GM18519 (cell line): ENCODE measurements around the gene RPS3.

Experiments
- ATAC-seq: cut with Tn5 transposase; IDR thresholded peaks from one replicate; pipeline ENCODE4 v1.9.1; 2021; ENCODE audit warnings: mild to moderate bottlenecking, moderate library complexity; ENCODE audit not compliant: unreplicated experiment, low FRiP score

RPS3 gene

DNA sequence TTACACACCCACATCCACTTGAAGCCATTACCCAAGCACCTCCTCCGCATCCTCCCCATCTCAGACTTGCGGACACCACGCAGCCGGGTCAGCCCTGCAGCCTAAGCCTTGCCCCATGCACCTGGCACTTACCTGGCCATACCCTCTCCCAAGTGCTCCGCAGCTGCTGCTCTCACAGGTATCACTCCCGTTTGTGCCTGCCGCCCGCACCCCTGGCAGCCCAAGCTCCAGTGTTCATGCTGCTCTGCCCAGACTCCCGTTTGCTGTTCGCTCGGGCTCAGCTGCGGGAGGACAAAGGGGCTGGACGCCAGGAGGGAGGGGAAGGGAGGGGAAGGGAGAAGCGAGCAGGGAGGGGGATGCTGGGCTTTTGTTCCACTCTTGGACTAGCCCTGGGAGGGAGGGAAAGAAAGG is 33.6 kb downstream of the RPS3 start, which contains the start of gene KLHL35:
Gene KLHL35 (minus strand): TSS at position 293 of the 411 bp plus-strand sequence. CDS start 2,574 bp downstream, outside the sequence.
- ATAC-seq = no peak

GRCh38 chr11:75433443-75433842 is 34.1 kb downstream of the RPS3 start:
- ATAC-seq = no peak

GRCh38 chr11:75434051-75434450 is 34.7 kb downstream of the RPS3 start:
- ATAC-seq = no peak

DNA sequence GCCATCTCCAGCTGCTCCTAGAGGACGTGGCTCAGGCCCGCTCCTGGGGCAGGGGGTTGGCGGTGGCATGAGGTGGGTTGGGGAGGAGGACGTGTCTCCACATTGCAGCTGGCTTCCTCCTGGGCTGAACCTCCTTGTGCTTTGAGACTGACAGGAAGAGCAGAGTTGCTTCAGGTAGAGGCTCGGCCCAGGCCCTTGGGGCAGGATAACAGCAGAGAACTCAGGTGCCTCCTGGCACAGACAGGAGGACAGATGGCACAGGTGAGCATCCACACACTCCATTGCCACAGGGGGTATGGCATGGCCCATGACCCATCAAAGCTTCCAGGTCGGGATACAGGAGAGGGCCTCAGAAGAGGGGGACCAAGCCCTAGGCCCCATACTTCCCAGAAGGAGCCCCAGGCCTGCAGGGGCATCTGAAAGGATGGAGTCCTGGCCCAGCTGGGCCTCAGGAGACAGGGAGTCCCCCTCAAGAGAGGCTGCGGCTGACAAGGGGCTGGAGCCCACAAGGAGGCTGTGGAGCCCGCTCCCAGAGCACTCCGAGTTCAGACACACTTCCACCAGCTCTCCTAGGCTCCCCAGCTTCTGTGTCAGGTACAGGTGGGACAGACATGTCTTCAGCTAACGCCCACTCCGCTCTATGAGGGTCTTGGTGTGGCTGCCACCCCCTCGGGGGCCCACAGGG is 35.7 kb downstream of the RPS3 start:
- ATAC-seq = no peak

DNA sequence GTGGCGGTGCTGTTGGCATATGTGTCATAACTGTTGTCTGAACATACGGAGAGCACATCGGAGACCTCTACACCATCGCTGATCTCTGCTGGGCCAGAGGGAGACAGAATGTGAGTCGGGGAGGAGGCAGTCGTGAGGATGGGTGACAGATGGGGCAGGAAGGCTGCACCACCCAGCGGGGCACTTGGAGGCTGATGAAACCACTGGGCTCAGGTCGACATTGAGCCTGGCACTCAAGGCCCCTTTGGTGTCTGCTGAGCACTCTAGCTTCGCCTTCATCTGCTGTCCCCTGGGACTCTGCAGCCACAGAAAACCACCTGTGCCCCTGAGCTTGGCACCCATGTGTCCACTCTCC is 36.2 kb downstream of the RPS3 start:
- ATAC-seq = no peak

GRCh38 chr11:75436806-75437205 is 37.5 kb downstream of the RPS3 start:
- ATAC-seq = no peak

GRCh38 chr11:75437966-75438659 is 38.8 kb downstream of the RPS3 start:
- ATAC-seq = no peak

DNA sequence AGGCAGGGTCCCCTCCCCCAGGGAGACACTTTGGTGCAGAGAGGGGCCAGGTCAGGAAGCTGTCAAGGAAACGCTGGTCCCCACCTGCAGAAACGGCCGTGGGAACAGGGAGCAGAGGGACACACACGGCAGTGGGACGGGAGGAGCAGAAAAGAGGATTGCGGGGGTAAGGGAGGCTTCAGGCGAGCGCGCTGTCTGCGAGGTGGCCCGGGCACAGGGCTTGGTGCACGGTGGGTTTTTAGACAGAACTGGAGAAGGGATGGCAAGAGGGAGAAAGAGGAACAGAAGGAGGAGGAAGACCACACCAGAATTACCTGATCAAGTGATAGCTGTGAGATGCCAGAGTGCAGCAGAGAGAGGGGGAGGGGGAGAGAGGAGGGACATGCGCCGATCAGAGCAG is 39.7 kb downstream of the RPS3 start:
- no peak for ATAC-seq

DNA sequence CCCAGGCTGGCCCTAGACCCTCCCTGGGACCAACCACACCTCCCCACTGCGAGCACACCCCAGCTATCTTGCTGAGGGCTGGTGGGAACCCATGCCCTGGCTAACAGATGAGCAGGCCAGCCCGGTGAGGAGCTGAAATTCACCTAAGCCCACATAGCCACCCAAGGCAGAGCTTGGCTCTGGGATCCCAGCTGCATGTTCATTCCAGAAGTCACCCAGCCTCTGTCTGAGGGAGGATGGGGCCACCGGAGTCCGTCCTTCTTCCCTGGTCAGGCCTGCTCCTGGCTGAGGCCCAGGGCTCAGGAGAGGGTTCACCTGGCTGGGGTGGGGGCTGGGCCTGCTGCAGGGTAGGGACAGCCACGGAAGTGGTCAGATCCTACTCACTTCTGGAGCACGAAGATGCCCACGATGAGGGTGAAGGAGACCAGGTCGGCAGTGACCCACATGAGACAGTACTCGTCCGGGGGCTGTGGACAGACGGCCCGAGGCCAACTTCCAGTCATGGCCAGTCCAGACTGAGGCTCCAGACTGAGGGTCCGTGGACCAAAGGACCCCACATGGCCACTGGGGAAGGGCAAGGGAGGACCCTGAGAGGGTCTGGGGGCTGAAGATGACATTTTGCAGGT is 40.3 kb downstream of the RPS3 start:
- ATAC-seq = no peak

GRCh38 chr11:75440960-75441803 is 41.9 kb downstream of the RPS3 start:
- ATAC-seq = no peak

GRCh38 chr11:75441804-75442132 is 42.5 kb downstream of the RPS3 start:
- ATAC-seq = no peak

GRCh38 chr11:75442161-75442885 is 43.0 kb downstream of the RPS3 start:
- no peak for ATAC-seq

DNA sequence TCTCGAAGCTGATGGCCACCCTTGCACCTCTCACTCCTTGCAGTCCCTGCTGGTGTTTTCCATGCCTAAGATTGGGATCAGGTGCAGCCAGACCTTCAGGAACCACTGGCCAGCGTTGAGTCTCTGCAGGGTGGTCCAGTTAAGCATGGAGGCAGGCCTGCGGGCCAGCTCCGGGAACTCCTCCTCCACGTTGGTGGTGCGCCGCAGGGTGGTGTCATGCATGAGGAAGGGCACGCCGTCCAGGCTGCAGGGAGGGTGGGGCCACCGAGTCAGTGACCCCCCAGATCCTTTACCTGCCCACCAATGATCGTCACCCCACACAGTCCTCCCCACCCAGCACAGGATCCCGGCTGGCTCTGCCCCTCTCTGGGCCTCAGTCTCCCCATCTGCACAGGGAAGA is 43.7 kb downstream of the RPS3 start:
- no peak for ATAC-seq

- no peak for ATAC-seq
Observed at GRCh38 chr11:75445315-75445953, 46.1 kb downstream of the RPS3 start.

DNA sequence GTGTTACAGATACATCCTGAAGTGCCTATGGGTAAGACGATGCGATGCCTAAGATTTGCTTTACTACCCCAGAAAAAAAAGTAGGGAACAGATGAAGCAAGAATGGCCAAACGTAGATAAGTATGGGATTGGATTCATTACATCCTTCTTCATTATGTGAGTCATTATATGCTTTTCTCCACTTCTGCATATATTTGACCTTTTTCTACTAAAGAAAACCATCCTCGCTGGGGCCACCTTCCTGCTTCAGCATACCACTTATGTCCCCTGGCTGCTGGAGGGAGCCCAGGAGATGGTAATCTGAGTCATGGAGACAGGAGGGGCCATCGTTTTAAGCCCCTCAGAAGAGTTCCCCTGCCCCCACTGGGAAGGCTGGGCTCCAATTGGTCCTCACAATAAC is 48.1 kb downstream of the RPS3 start:
- ATAC-seq = no peak

GRCh38 chr11:75449271-75449670 is 50.0 kb downstream of the RPS3 start:
- ATAC-seq = no peak

DNA sequence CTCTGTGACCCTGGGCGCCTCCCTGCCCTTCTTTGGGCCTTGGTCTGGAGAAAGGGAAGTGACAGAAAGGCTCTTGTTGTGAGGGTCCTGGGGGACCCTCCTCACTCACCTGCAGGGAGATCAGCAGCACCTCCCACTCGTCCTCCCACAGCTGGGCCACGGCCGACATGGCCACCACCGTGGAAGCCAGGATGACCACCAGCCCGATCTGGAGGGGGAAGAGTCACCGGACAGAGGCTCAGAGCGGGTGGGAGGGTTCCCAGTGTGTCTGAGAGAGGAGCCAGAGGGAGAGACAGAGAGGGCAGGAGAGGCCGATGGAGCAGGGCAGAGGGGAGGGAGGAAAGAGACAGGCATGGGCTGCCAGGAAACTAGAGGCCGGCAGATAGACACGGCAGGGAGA is 50.5 kb downstream of the RPS3 start:
- ATAC-seq = no peak

DNA sequence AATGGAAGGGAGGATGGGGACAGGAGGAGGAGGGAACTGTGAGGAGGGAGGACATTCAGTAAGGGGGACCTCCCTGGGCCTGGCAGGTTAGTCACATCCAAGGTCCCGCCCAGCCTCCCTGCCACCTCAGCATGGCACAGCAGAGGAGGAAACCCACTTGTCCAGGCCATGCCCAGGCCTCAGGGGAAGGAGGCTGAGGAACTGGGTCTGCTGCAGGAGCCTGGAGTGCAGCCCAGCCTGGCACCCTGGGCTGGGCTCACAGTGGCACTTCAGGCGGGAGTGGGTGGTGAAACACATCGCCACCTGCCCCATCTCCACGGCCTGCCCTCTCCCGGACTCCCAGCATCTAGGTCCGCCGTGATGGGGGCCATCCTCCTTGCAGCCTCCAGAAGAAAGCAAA is 50.9 kb downstream of the RPS3 start:
- no peak for ATAC-seq

DNA sequence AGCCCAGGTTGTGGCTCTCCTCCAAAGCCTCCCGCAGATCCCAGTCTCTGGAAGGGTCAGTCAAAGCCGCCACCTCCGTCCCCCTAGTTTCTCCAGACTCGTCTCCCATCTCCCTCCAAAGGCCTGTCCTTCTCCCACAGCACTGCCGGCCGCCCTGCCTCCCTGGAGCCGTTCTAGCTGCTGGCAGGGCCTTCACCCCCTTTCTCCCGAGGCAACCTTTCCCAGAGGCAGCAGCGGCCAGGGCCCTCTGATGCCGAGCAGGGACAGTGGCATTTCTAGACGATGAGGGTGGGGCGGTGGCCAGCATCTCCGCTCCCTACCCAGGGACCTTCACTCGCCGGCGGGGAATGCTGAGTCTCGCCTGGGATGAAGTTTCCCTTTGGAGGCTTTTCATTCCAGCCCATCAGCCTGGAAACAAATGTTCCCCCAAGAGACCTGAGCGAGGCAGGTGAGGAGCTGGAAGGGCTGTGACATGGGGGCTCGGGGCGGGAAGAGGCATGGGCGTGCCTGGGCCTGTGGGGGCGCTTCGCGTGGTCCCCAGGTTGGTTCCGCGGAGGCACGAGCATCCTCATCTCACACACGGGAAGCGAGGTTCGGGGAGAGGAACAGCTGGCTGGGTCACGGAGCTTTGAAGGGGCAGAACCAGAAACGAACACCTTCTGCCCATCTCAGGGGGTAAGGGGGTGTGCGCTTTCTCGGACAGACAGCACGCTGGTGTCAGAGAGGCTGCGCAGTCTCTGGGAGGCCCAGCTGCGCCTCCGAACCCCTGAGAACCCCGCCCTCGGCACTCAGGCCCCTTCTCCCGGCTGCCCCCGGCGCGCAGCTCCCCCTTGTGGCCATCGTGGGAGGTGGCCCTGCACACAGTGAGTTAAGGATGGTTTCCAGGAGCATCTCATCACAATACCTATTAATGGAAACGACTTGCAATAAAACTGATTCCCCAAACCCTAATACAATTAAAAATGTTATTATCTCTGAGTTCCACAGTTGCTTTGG is 51.8 kb downstream of the RPS3 start:
- ATAC-seq = no peak
